Activated T-helper 1 cell treated with Interleukin-2 at 50 U/mL for 16 hours (primary cell): Measurements from ENCODE around the gene EGLN2.
"Not testable (repeated sequence)": the region's sequence is repeated elsewhere in the genome, so short reads cannot be mapped to it uniquely, and the experiment has no call there.

Source experiments
- DNase-seq: peaks from one replicate; pipeline ENCODE4 v3.0.0-alpha.2; 2020; ENCODE audit warnings: low read depth

EGLN2 gene

GRCh38 chr19:40776932-40777644 lies 21.9 kb upstream of the EGLN2 start:
- DNase-seq, result peak; percentile 77

GRCh38 chr19:40777645-40777936 lies 21.4 kb upstream of the EGLN2 start:
- DNase-seq, result no peak

GRCh38 chr19:40777937-40778705 lies 20.9 kb upstream of the EGLN2 start, which contains the start of gene RAB4B:
Gene RAB4B, plus strand, starts transcription at chr19:40778247. Its CDS starts 129 bp downstream, at chr19:40778376.
- peak; percentile 100 for DNase-seq

GRCh38 chr19:40778706-40779284 lies 20.2 kb upstream of the EGLN2 start:
- no peak for DNase-seq

- no peak for DNase-seq
Observed at GRCh38 chr19:40780582-40780981, 18.4 kb upstream of the EGLN2 start.

- no peak for DNase-seq
Observed at GRCh38 chr19:40781140-40781539, 17.9 kb upstream of the EGLN2 start.

GRCh38 chr19:40783711-40784110 lies 15.3 kb upstream of the EGLN2 start:
- no peak for DNase-seq

- DNase-seq, result not testable (repeated sequence)
Observed at GRCh38 chr19:40784146-40784545, 14.8 kb upstream of the EGLN2 start.

- DNase-seq, result no peak
Observed at GRCh38 chr19:40785526-40785925, 13.5 kb upstream of the EGLN2 start.

GRCh38 chr19:40786060-40787037 lies 12.6 kb upstream of the EGLN2 start:
- no peak for DNase-seq

GRCh38 chr19:40791349-40791748 lies 7.6 kb upstream of the EGLN2 start:
- no peak for DNase-seq

- no peak for DNase-seq
Observed at GRCh38 chr19:40791996-40792395, 7.0 kb upstream of the EGLN2 start.

- no peak for DNase-seq
Observed at GRCh38 chr19:40797166-40797962, 1.6 kb upstream of the EGLN2 start.

- DNase-seq, result peak; percentile 55
Observed at GRCh38 chr19:40797963-40798682, 868 bp upstream of the EGLN2 start.

- no peak for DNase-seq
Observed at GRCh38 chr19:40799558-40800338, 757 bp downstream of the EGLN2 start.

GRCh38 chr19:40800339-40800996 lies 1.5 kb downstream of the EGLN2 start:
- no peak for DNase-seq

- no peak for DNase-seq
Observed at GRCh38 chr19:40800997-40801377, 2.0 kb downstream of the EGLN2 start.

- DNase-seq, result no peak
Observed at GRCh38 chr19:40801426-40802299, 2.7 kb downstream of the EGLN2 start.
